Liver (tissue), 9 donors: ENCODE data around the gene MSH3. TPM values are rescaled to one million over a fixed set of nuclear protein-coding genes. Genes with fewer than 3 reads are reported as not detected.

ENCODE experiments used
- DNase-seq: peaks from one replicate; pipeline ENCODE4 v3.0.0-alpha.2; 2017; ENCODE audit warnings: low spot score
- H3K27ac ChIP-seq, 2 donors: one replicate each; pipeline ENCODE4 v1.7.0; 2013; ENCODE audit warnings: inconsistent platforms in 2 of 2, low read length in 2 of 2, control low read depth in 1 of 2, low read depth in 1 of 2, mild to moderate bottlenecking in 1 of 2
- H3K27me3 ChIP-seq, 4 donors: one replicate each; pipeline versions ENCODE4 v1.6.1 to v1.7.0; 2013; ENCODE audit warnings: low read length in 3 of 4, inconsistent platforms in 1 of 4, mild to moderate bottlenecking in 1 of 4, moderate library complexity in 1 of 4; ENCODE audit not compliant: control insufficient read depth in 4 of 4, insufficient read depth in 4 of 4
- H3K36me3 ChIP-seq, 4 donors: one replicate each; pipeline versions ENCODE4 v1.6.1 to v1.7.0; 2013; ENCODE audit warnings: low read length in 3 of 4, mild to moderate bottlenecking in 3 of 4, low read depth in 1 of 4, moderate library complexity in 1 of 4; ENCODE audit not compliant: control insufficient read depth in 4 of 4, insufficient read depth in 3 of 4
- H3K4me1 ChIP-seq, 4 donors: one replicate each; pipeline versions ENCODE4 v1.6.1 to v1.7.0; 2013; ENCODE audit warnings: low read length in 3 of 4, mild to moderate bottlenecking in 3 of 4, moderate library complexity in 1 of 4; ENCODE audit not compliant: control insufficient read depth in 4 of 4, insufficient read depth in 4 of 4
- H3K4me3 ChIP-seq, 3 donors: one replicate each; pipeline versions ENCODE4 v1.6.1 to v1.7.0; 2013; ENCODE audit warnings: low read length in 3 of 3, control low read depth in 1 of 3, low read depth in 1 of 3, mild to moderate bottlenecking in 1 of 3
- H3K9ac ChIP-seq, 2 donors: one replicate each; pipeline ENCODE4 v1.7.0; 2013; ENCODE audit warnings: low read length in 2 of 2, mild to moderate bottlenecking in 2 of 2, moderate library complexity in 2 of 2, control low read depth in 1 of 2, low read depth in 1 of 2
- H3K9me3 ChIP-seq, 4 donors: one replicate each; pipeline versions ENCODE4 v1.6.1 to v1.7.0; 2013; ENCODE audit warnings: low read length in 3 of 4; ENCODE audit not compliant: control insufficient read depth in 4 of 4
- ATF3 ChIP-seq: IDR thresholded peaks from 2 replicates; pipeline ENCODE4 v1.6.1; 2016; ENCODE audit warnings: antibody characterized with exemption
- CTCF ChIP-seq: fragments of 150-350 bp; IDR thresholded peaks from 2 replicates; pipeline ENCODE4 v1.5.1; 2017; ENCODE audit warnings: improper control_type of control experiment, low read depth, low read length; ENCODE audit not compliant: missing input control
- EGR1 ChIP-seq, 2 donors: IDR thresholded peaks; 2 replicates each; pipeline ENCODE4 v1.6.1; 2016 to 2018; ENCODE audit warnings: antibody characterized with exemption in 2 of 2, low read depth in 2 of 2
- FOXA1 ChIP-seq: IDR thresholded peaks from 2 replicates; pipeline ENCODE4 v1.6.1; 2016; ENCODE audit warnings: antibody characterized with exemption
- FOXA2 ChIP-seq: IDR thresholded peaks from 2 replicates; pipeline ENCODE4 v1.6.1; 2016; ENCODE audit warnings: antibody characterized with exemption
- GABPA ChIP-seq, 2 donors: IDR thresholded peaks in 1 of 2; conservative IDR thresholded peaks in 1 of 2; 2 replicates each; pipeline ENCODE4 v1.6.1; 2016; ENCODE audit warnings: antibody characterized with exemption in 2 of 2, mild to moderate bottlenecking in 1 of 2, moderate library complexity in 1 of 2
- HNF4G ChIP-seq: IDR thresholded peaks from 2 replicates; pipeline ENCODE4 v1.6.1; 2016; ENCODE audit warnings: antibody characterized with exemption
- JUND ChIP-seq, 2 donors: IDR thresholded peaks; 2 replicates each; pipeline ENCODE4 v1.6.1; 2016; ENCODE audit warnings: antibody characterized with exemption in 2 of 2
- MAX ChIP-seq: IDR thresholded peaks from 2 replicates; pipeline ENCODE4 v1.6.1; 2016; ENCODE audit warnings: antibody characterized with exemption
- NR2F2 ChIP-seq: IDR thresholded peaks from 2 replicates; pipeline ENCODE4 v1.6.1; 2016; ENCODE audit warnings: antibody characterized with exemption
- RAD21 ChIP-seq, 2 donors: IDR thresholded peaks; 2 replicates each; pipeline ENCODE4 v1.6.1; 2016; ENCODE audit warnings: antibody characterized with exemption in 2 of 2, mild to moderate bottlenecking in 2 of 2
- REST ChIP-seq: IDR thresholded peaks from 2 replicates; pipeline ENCODE4 v1.6.1; 2016; ENCODE audit warnings: antibody characterized with exemption, mild to moderate bottlenecking
- RXRA ChIP-seq, 2 donors: IDR thresholded peaks; 2 replicates each; pipeline ENCODE4 v1.6.1; 2017 to 2018; ENCODE audit warnings: antibody characterized with exemption in 2 of 2, mild to moderate bottlenecking in 1 of 2
- SP1 ChIP-seq: IDR thresholded peaks from 2 replicates; pipeline ENCODE4 v1.6.1; 2018; ENCODE audit warnings: antibody characterized with exemption, mild to moderate bottlenecking
- TAF1 ChIP-seq: conservative IDR thresholded peaks from 2 replicates; pipeline ENCODE4 v1.6.1; 2016; ENCODE audit warnings: antibody characterized with exemption, mild to moderate bottlenecking
- YY1 ChIP-seq: IDR thresholded peaks from 2 replicates; pipeline ENCODE4 v1.6.1; 2016; ENCODE audit warnings: antibody characterized with exemption, mild to moderate bottlenecking
- ZBTB33 ChIP-seq: IDR thresholded peaks from 2 replicates; pipeline ENCODE4 v1.6.1; 2016; ENCODE audit warnings: antibody characterized with exemption
- WGBS: extraction: QIAGEN DNeasy Blood & Tissue Kit; methylation state at CpG from one replicate; pipeline ENCODE4 v1.1.7; 2013; 5-methylcytosine and 5-hydroxymethylcytosine counted together
- polyA plus RNA-seq, 2 donors: library from polyadenylated mRNA; stranded (reverse) in 1 of 2; unstranded in 1 of 2; fragments of 200-250 nt in 1 of 2; fragments of >200 nt in 1 of 2; fragmentation: Nextera tagmentation in 1 of 2; extraction: Ambion mirVana in 1 of 2; gene quantifications; one replicate each; pipeline versions ENCODE4 v1.2.1 to v1.2.3, GENCODE V29; 2013 to 2015
- total RNA-seq, 2 donors: library from RNA; depleted of rRNA; stranded (reverse); fragments of >200 nt; gene quantifications; one replicate each; pipeline ENCODE4 v1.2.3, GENCODE V29; 2014
- donor health status: healthy.
- donor health status: healthy.
- donor health status: healthy.
- donor health status: healthy.
- donor health status: healthy.

Gene MSH3
- total and polyA plus RNA-seq, 4 donors = 3.0 to 19.1 (median 7.9) TPM

- no peaks in the 10 kb centered on the region for H3K27me3 ChIP-seq
- H3K9me3 ChIP-seq = no peaks in the 10 kb centered on the region
- TF ChIP-seq SP1 (no peak), CTCF (no peak), YY1 (no peak), ATF3 (no peak), ZBTB33 (no peak)
- 95% methylated on average over 6 of the region's 6 CpGs for WGBS
- no peaks in the 10 kb centered on the region for H3K4me1 ChIP-seq
- peaks cover 1 to 28% (median 23%) of the 10 kb centered on the region in 4 donors for H3K36me3 ChIP-seq
- H3K9ac ChIP-seq = no peak overlapping the region
- DNase-seq = no peak
- H3K4me3 ChIP-seq = no peak overlapping the region
- no peak overlapping the region for H3K27ac ChIP-seq
Observed at GRCh38 chr5:80725446-80725845, 71.0 kb downstream of the MSH3 start.

- Histone ChIP-seq H3K4me3 (no peak overlapping the region), H3K27ac (no peak overlapping the region), H3K36me3 (peaks cover 0 to 3% (median 2%) of the 10 kb centered on the region in 4 donors), H3K27me3 (no peaks in the 10 kb centered on the region), H3K9me3 (no peaks in the 10 kb centered on the region), H3K4me1 (peaks cover 0 to 3% (median 0%) of the 10 kb centered on the region in 4 donors), H3K9ac (no peak overlapping the region)
- no peak for DNase-seq
- 96% methylated on average over 4 of the region's 4 CpGs for WGBS
- TF ChIP-seq ZBTB33 (no peak), HNF4G (no peak), TAF1 (no peak), MAX (no peak), REST (no peak), SP1 (no peak), ATF3 (no peak), GABPA (IDR thresholded peaks at IDR 0.05 in 1 of 2, conservative IDR thresholded peaks at IDR 0.05 in 1 of 2) (no peak), CTCF (no peak), FOXA1 (no peak), RAD21 (IDR thresholded peaks at IDR 0.05) (no peak), EGR1 (IDR thresholded peaks at IDR 0.05; ENCODE audit: low read depth in 2 of 2) (no peak), NR2F2 (no peak), JUND (IDR thresholded peaks at IDR 0.05) (no peak), FOXA2 (no peak), RXRA (IDR thresholded peaks at IDR 0.05) (no peak)
Observed at GRCh38 chr5:80736730-80737129, 82.3 kb downstream of the MSH3 start.
